HepG2 (cell line): ENCODE results near the gene PARN. TPM values are rescaled to one million over a fixed set of nuclear protein-coding genes. Genes with fewer than 3 reads are reported as not detected.
"Not testable (repeated sequence)": the region's sequence is repeated elsewhere in the genome, so short reads cannot be mapped to it uniquely, and the experiment has no call there.

Source experiments
- ATAC-seq: fragments of 200-7000 bp; cut with Tn5 transposase; 3 replicates; pipeline ENCODE4 v1.9.1; 2020; ENCODE audit warnings: mild to moderate bottlenecking, moderate library complexity
- BruUV-seq: library from RNA; stranded (reverse); fragments of 400-500 nt; replicated peaks from 2 replicates; lab custom pipeline; 2021; lab: Mats Ljungman, UMichigan
- CTCF ChIA-PET: fragments of 300-600 bp; formaldehyde crosslinking; extraction: SDS; loops from one replicate; lab custom pipeline; 2021; ENCODE audit warnings: low total read pairs, inconsistent platforms, low intra/inter-chr PET ratio; lab: Yijun Ruan, JAX
- POLR2A ChIA-PET: fragments of 350-600 bp; sonication (Branson Sonifier 250); formaldehyde crosslinking; loops from one replicate; lab custom pipeline; 2020; ENCODE audit warnings: antibody characterized with exemption, inconsistent platforms; lab: Yijun Ruan, JAX
- DNase-seq: peaks from one replicate; pipeline ENCODE4 v3.0.0-alpha.2; 2015; ENCODE audit warnings: low spot score
- FAIRE-seq: peaks from 3 replicates; lab custom pipeline; 2011; peaks lifted over from hg19 to GRCh38; lab: Jason Lieb, UNC
- H2AFZ ChIP-seq: one replicate; pipeline ENCODE4 v1.6.1; 2011; ENCODE audit warnings: low read length, inconsistent platforms
- H3K27ac ChIP-seq: fragments of 300-600 bp; 3 replicates; pipeline ENCODE4 v1.8.0; 2011; ENCODE audit warnings: mixed run types, mild to moderate bottlenecking, mixed read lengths, low read length, inconsistent platforms; ENCODE audit not compliant: insufficient read depth; ENCODE audit errors: extremely low read length
- H3K27me3 ChIP-seq, 2 experiments: fragments of 200-600 bp in 1 of 2; 2 replicates in 1 of 2; 3 replicates in 1 of 2; pipeline versions ENCODE4 v1.6.0 to v1.8.0; 2011; ENCODE audit warnings: low read length in 2 of 2, mild to moderate bottlenecking in 2 of 2, moderate library complexity in 2 of 2, inconsistent platforms in 1 of 2; ENCODE audit not compliant: insufficient read depth in 2 of 2, control insufficient read depth in 1 of 2
- H3K36me3 ChIP-seq, 2 experiments: fragments of 200-600 bp in 1 of 2; replicated peaks in 1 of 2; 2 replicates in 1 of 2; 3 replicates in 1 of 2; pipeline versions ENCODE4 v1.5.1 to v1.8.0; 2011; ENCODE audit warnings: low read length in 2 of 2, inconsistent platforms in 1 of 2; ENCODE audit not compliant: insufficient read depth in 2 of 2, control insufficient read depth in 1 of 2
- H3K4me1 ChIP-seq: 2 replicates; pipeline ENCODE4 v1.5.1; 2012; ENCODE audit warnings: low read length, inconsistent platforms; ENCODE audit not compliant: insufficient read depth
- H3K4me2 ChIP-seq: 2 replicates; pipeline ENCODE4 v1.6.0; 2011; ENCODE audit warnings: low read depth, low read length, inconsistent platforms
- H3K4me3 ChIP-seq, 3 experiments: fragments of 200-600 bp in 1 of 3; sonication (generic), shearing (Covaris generic) in 1 of 3; replicated peaks in 1 of 3; 2 replicates each; pipeline ENCODE4 v1.5.1; 2011 to 2016; ENCODE audit warnings: low read length in 3 of 3, inconsistent platforms in 2 of 3, low read depth in 2 of 3, mild to moderate bottlenecking in 2 of 3, control low read depth in 1 of 3, mixed read lengths in 1 of 3; ENCODE audit not compliant: insufficient read depth in 1 of 3
- H3K79me2 ChIP-seq: one replicate; pipeline ENCODE4 v1.6.1; 2011; ENCODE audit warnings: low read length, inconsistent platforms; ENCODE audit not compliant: insufficient read depth
- H3K9ac ChIP-seq: 2 replicates; pipeline ENCODE4 v1.6.0; 2011; ENCODE audit warnings: mild to moderate bottlenecking, low read depth, low read length, inconsistent platforms; ENCODE audit not compliant: insufficient read depth
- H3K9me3 ChIP-seq: 2 replicates; pipeline ENCODE4 v1.5.1; 2012; ENCODE audit warnings: mild to moderate bottlenecking, low read length
- H4K20me1 ChIP-seq: 2 replicates; pipeline ENCODE4 v1.6.0; 2011; ENCODE audit warnings: inconsistent platforms, mild to moderate bottlenecking, low read length, moderate library complexity; ENCODE audit not compliant: insufficient read depth
- ZBTB8A ChIP-seq: sonication (generic); formaldehyde crosslinking; IDR thresholded peaks from 2 replicates; pipeline ENCODE4 v1.4.0; 2020; ENCODE audit warnings: mild to moderate bottlenecking, low read depth, missing genetic modification reagents, borderline replicate concordance
- ZNF318 ChIP-seq: sonication (generic); formaldehyde crosslinking; IDR thresholded peaks from 2 replicates; pipeline ENCODE4 v1.4.0; 2020; ENCODE audit warnings: mild to moderate bottlenecking, missing genetic modification reagents
- WGBS: methylation state at CpG from one replicate; pipeline ENCODE4 v1.1.6; 2017; ENCODE audit warnings: low lambda C conversion rate; 5-methylcytosine and 5-hydroxymethylcytosine counted together
- in situ Hi-C: cut with HindIII; loops from 2 replicates; pipeline ENCODE4 v1.10.0; 2017; ENCODE audit warnings: low pct_unique_long_range_greater_than_20kb; ENCODE audit not compliant: extremely low pct_ligation_motif_present
- intact Hi-C: fragments of 100-400 bp; cut with micrococcal nuclease; formaldehyde crosslinking; loops from one replicate; pipeline ENCODE4 v1.10.0; 2022; ENCODE audit not compliant: unreplicated experiment
- polyA plus RNA-seq, 8 experiments: library from polyadenylated mRNA; depleted of rRNA in 3 of 8; stranded (reverse) in 7 of 8; unstranded in 1 of 8; fragments of >200 nt; fragmentation: Illumina TruSeq in 4 of 8; extraction: Trizol in 4 of 8; gene quantifications; 2 replicates each; pipeline versions ENCODE4 v1.2.1 to v1.2.3, GENCODE V29; 2011 to 2016; ENCODE audit warnings: low read depth in 4 of 8, missing spikeins in 1 of 8, mixed read lengths in 1 of 8; ENCODE audit not compliant: insufficient read depth in 1 of 8
- total RNA-seq, 5 experiments: library from RNA; depleted of rRNA; stranded (reverse); fragments of >200 nt; fragmentation: Illumina TruSeq; extraction: Trizol; gene quantifications; 2 replicates each; pipeline ENCODE4 v1.2.3, GENCODE V29; 2016; ENCODE audit warnings: low read depth in 1 of 5

Gene PARN
- total and polyA plus RNA-seq, 2 of the 13 experiments (the other 11 are each of a cell fraction or from before 2014, with no cell fraction given) = 13.3 to 47.6 TPM

GRCh38 chr16:14580926-14581325, 49.1 kb downstream of the PARN start:
- H3K4me3 ChIP-seq, BruUV-seq, H2AFZ ChIP-seq, H3K4me1 ChIP-seq, ATAC-seq, H3K9ac ChIP-seq, H3K27ac ChIP-seq, CTCF ChIA-PET, H3K4me2 ChIP-seq, H4K20me1 ChIP-seq, DNase-seq, POLR2A ChIA-PET, H3K79me2 ChIP-seq, H3K27me3 ChIP-seq, in situ Hi-C loops, H3K9me3 ChIP-seq, FAIRE-seq, intact Hi-C loops: not testable (repeated sequence)
- H3K36me3 ChIP-seq = peaks cover 47 to 91% of the 10 kb centered on the region in 2 experiments
- WGBS = 92% methylated on average over 3 of the region's 3 CpGs

GRCh38 chr16:14579266-14579665, 50.8 kb downstream of the PARN start:
- H3K4me2 ChIP-seq = no peak overlapping the region
- ATAC-seq (no peak), DNase-seq (no peak), FAIRE-seq (no peak)
- no peaks in the 10 kb centered on the region for H3K79me2 ChIP-seq
- in situ Hi-C loops (no loop called here), intact Hi-C loops (no loop called here)
- no peaks in the 10 kb centered on the region for H3K9me3 ChIP-seq
- peaks cover 48 to 86% of the 10 kb centered on the region in 2 experiments for H3K36me3 ChIP-seq
- WGBS = 96% methylated on average over 2 of the region's 2 CpGs
- no peak overlapping the region for H2AFZ ChIP-seq
- H3K27me3 ChIP-seq = no peaks in the 10 kb centered on the region
- ChIA-PET CTCF (no interaction called here), POLR2A (no interaction called here)
- no peaks in the 10 kb centered on the region for H3K4me1 ChIP-seq
- TF ChIP-seq ZBTB8A (CRISPR knock-in tag) (no peak), ZNF318 (CRISPR knock-in tag) (no peak)
- no peak overlapping the region for H3K9ac ChIP-seq
- BruUV-seq = no TSS peak
- H4K20me1 ChIP-seq = no peaks in the 10 kb centered on the region
- H3K27ac ChIP-seq = no peak overlapping the region
- H3K4me3 ChIP-seq = no peak overlapping the region
